ENCODE measurements around the gene GDE1. TPM values are rescaled to one million over a fixed set of nuclear protein-coding genes. Genes with fewer than 3 reads are reported as not detected.

The GDE1 gene
- total and polyA plus RNA-seq, 9 of the 15 experiments (the other 6 are each of a cell fraction or from before 2014, with no cell fraction given): 18.8 to 40.5 (median 22.3) TPM

DNA sequence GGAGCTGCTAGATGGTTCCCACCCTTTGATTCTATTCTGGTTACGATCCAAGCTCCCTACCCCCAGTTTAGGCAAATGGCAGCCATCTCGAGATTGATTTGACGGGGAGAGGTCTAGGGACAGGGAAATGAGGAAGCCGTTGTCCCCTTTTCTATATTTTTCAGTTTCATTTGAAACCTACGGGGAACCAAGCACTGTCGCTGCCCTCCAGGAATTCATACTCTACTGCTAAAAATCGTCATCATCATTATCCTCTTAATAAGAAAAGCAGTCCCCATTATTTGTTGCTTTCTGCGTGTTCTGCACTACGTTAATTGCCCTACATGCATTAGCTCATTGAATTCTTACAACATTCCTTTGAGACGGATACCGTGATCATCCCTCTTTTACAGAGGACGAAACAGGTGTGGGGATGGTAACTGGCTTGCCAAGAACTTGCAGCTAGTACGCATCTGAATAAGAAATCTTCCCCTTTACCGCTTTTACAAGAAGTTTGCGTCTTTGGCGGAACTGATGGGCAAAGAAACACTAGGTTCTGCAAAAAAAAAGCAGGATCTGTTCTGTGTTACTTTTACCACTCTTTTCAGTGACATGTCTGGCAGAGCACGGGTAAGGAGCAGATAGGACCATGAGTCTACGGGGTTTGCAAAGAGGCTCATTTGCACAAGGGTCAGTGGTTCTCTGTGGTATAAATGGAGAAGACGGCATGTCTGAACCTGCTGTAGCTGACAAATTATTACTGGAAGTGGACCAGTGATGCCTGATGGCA is 2.9 kb upstream of the GDE1 start:
- Histone ChIP-seq H3K4me2 (ENCODE audit: insufficient read depth, low read length) (peak overlapping the region; percentile 92), H3K79me2 (ENCODE audit: control insufficient read depth, insufficient read depth, low read length) (peaks cover 48% of the 10 kb centered on the region), H3K27ac (ENCODE audit: extremely low read depth, low read depth, low read length) (peak overlapping the region; percentile 71), H3K9me1 (ENCODE audit: control insufficient read depth, insufficient read depth, low read length) (no peaks in the 10 kb centered on the region), H3K9me3 (replicated peaks; ENCODE audit: control insufficient read depth, insufficient read depth, low read depth, low read length) (no peaks in the 10 kb centered on the region), H3K9ac (ENCODE audit: insufficient read depth in 1 of 2, low read depth in 2 of 2, low read length in 2 of 2) (peak overlapping the region; percentile 71 to 97), H3K36me3 (ENCODE audit: control insufficient read depth, insufficient read depth, low read length) (peaks cover 26% of the 10 kb centered on the region), H4K20me1 (replicated peaks; ENCODE audit: control insufficient read depth, insufficient read depth, low read length) (no peaks in the 10 kb centered on the region), H3K27me3 (ENCODE audit: control insufficient read depth in 2 of 2, insufficient read depth in 2 of 2, low read length in 2 of 2) (no peaks in the 10 kb centered on the region), H3K4me1 (replicated peaks in 1 of 2; ENCODE audit: control insufficient read depth in 2 of 2, insufficient read depth in 2 of 2, low read length in 2 of 2) (peaks cover 27% of the 10 kb centered on the region in 2 experiments; a peak in 4 of 5 replicates), H2AFZ (ENCODE audit: low read depth, low read length) (peak overlapping the region; percentile 93), H3K4me3 (peak overlapping the region; percentile 92)
- ChIA-PET CTCF (ENCODE audit: low intra/inter-chr PET ratio) (no interaction called here), POLR2A (interaction anchor here (0.6 to 1.9 kb wide), 8 partner anchors 11 to 1269 kb away, joined by 3 to 7 read pairs (median 4); no protein-coding TSS in a partner anchor)
- FAIRE-seq: peak; percentile 55
- ATAC-seq: no peak; the same call in 2 of the 3 replicates
- in situ Hi-C loops (cut with MboI) (no loop called here), intact Hi-C loops (cut with micrococcal nuclease) (loop anchor here (5.0 to 10.0 kb wide), 2 partner anchors 130 to 1148 kb away; no protein-coding TSS in a partner anchor)
- 4% methylated on average over 19 of the region's 19 CpGs for WGBS (ENCODE audit: insufficient coverage, low coverage, missing lambda C conversion rate)
- TSS peak; percentile 35 for BruUV-seq (replicated peaks)
- peak in 2 of 4 experiments; percentile 17 to 34 for DNase-seq (ENCODE audit: extremely low read depth in 1 of 4, low spot score in 3 of 4)
- TF ChIP-seq TAF9B (IDR thresholded peaks at IDR 0.05; ENCODE audit: partially characterized antibody): no peak
- TF ChIP-seq POLR2AphosphoS2 (IDR thresholded peaks at IDR 0.05; ENCODE audit: low read length): no peak
- no peak for TF ChIP-seq NR2F6 (CRISPR knock-in tag; IDR thresholded peaks at IDR 0.05)
- TF ChIP-seq, protein P1, sequence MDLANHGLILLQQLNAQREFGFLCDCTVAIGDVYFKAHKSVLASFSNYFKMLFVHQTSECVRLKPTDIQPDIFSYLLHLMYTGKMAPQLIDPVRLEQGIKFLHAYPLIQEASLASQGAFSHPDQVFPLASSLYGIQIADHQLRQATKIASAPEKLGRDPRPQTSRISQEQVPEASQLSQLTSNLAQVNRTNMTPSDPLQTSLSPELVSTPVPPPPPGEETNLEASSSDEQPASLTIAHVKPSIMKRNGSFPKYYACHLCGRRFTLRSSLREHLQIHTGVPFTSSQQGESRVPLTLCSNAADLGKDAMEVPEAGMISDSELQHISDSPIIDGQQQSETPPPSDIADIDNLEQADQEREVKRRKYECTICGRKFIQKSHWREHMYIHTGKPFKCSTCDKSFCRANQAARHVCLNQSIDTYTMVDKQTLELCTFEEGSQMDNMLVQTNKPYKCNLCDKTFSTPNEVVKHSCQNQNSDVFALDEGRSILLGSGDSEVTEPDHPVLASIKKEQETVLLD (IDR thresholded peaks at IDR 0.05): no peak
- TF ChIP-seq, protein P2, sequence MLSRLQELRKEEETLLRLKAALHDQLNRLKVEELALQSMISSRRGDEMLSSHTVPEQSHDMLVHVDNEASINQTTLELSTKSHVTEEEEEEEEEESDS (CRISPR knock-in tag; IDR thresholded peaks at IDR 0.05): no peak
- TF ChIP-seq, protein P3, sequence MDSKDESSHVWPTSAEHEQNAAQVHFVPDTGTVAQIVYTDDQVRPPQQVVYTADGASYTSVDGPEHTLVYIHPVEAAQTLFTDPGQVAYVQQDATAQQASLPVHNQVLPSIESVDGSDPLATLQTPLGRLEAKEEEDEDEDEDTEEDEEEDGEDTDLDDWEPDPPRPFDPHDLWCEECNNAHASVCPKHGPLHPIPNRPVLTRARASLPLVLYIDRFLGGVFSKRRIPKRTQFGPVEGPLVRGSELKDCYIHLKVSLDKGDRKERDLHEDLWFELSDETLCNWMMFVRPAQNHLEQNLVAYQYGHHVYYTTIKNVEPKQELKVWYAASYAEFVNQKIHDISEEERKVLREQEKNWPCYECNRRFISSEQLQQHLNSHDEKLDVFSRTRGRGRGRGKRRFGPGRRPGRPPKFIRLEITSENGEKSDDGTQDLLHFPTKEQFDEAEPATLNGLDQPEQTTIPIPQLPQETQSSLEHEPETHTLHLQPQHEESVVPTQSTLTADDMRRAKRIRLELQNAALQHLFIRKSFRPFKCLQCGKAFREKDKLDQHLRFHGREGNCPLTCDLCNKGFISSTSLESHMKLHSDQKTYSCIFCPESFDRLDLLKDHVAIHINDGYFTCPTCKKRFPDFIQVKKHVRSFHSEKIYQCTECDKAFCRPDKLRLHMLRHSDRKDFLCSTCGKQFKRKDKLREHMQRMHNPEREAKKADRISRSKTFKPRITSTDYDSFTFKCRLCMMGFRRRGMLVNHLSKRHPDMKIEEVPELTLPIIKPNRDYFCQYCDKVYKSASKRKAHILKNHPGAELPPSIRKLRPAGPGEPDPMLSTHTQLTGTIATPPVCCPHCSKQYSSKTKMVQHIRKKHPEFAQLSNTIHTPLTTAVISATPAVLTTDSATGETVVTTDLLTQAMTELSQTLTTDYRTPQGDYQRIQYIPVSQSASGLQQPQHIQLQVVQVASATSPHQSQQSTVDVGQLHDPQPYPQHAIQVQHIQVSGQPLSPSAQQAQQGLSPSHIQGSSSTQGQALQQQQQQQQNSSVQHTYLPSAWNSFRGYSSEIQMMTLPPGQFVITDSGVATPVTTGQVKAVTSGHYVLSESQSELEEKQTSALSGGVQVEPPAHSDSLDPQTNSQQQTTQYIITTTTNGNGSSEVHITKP (IDR thresholded peaks at IDR 0.05; ENCODE audit: partially characterized antibody): no peak
- peak; percentile 6; the same call in 1 of the 2 replicates for TF ChIP-seq ZNF316 (IDR thresholded peaks at IDR 0.05)
- TF ChIP-seq ZNF347 (CRISPR knock-in tag; IDR thresholded peaks at IDR 0.05; ENCODE audit: low read depth): no peak
- TF ChIP-seq, protein P4, sequence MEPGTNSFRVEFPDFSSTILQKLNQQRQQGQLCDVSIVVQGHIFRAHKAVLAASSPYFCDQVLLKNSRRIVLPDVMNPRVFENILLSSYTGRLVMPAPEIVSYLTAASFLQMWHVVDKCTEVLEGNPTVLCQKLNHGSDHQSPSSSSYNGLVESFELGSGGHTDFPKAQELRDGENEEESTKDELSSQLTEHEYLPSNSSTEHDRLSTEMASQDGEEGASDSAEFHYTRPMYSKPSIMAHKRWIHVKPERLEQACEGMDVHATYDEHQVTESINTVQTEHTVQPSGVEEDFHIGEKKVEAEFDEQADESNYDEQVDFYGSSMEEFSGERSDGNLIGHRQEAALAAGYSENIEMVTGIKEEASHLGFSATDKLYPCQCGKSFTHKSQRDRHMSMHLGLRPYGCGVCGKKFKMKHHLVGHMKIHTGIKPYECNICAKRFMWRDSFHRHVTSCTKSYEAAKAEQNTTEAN (CRISPR knock-in tag; IDR thresholded peaks at IDR 0.05): no peak
- TF ChIP-seq STAG1 (CRISPR knock-in tag; IDR thresholded peaks at IDR 0.05; ENCODE audit: borderline replicate concordance): no peak
- TF ChIP-seq U2AF2 (optimal IDR thresholded peaks at IDR 0.05; ENCODE audit: low read depth, low read length): no peak
- TF ChIP-seq SP2 (IDR thresholded peaks at IDR 0.05; ENCODE audit: extremely low read depth, low read depth, low read length, poor library complexity, severe bottlenecking): no peak
